Endothelial cell of umbilical vein (primary cell): Measurements from ENCODE around the gene HOXD8.

Experiments
- CTCF ChIP-seq, 2 donors: IDR thresholded peaks; 1 replicate in 1 of 2; 2 replicates in 1 of 2; pipeline ENCODE4 v1.5.1; 2011; ENCODE audit warnings: low read length in 2 of 2, mild to moderate bottlenecking in 2 of 2, moderate library complexity in 2 of 2, control low read depth in 1 of 2, inconsistent platforms in 1 of 2, low read depth in 1 of 2; ENCODE audit not compliant: insufficient read depth in 1 of 2; ENCODE audit errors: extremely low read depth in 1 of 2
- EZH2 ChIP-seq: IDR thresholded peaks from 2 replicates; pipeline ENCODE4 v1.6.1; 2012; ENCODE audit warnings: borderline replicate concordance, low read depth, mild to moderate bottlenecking, moderate library complexity, low read length, inconsistent platforms; ENCODE audit not compliant: severe bottlenecking
- POLR2A ChIP-seq: IDR thresholded peaks from 2 replicates; pipeline ENCODE4 v1.6.1; 2012; ENCODE audit warnings: low read depth, mild to moderate bottlenecking, control low read depth, low read length

- TF ChIP-seq CTCF (IDR thresholded peaks at IDR 0.05; ENCODE audit: extremely low read depth in 1 of 2, insufficient read depth in 1 of 2, low read depth in 1 of 2, low read length in 2 of 2) (no peak), POLR2A (no peak), EZH2 (peak; percentile 80)
These were observed 21.7 kb upstream of the HOXD8 start for GRCh38 chr2:176107731-176108181.
